ENCODE data around the gene DGLUCY.
"Not testable (repeated sequence)": the region's sequence is repeated elsewhere in the genome, so short reads cannot be mapped to it uniquely, and the experiment has no call there.

The DGLUCY gene

DNA sequence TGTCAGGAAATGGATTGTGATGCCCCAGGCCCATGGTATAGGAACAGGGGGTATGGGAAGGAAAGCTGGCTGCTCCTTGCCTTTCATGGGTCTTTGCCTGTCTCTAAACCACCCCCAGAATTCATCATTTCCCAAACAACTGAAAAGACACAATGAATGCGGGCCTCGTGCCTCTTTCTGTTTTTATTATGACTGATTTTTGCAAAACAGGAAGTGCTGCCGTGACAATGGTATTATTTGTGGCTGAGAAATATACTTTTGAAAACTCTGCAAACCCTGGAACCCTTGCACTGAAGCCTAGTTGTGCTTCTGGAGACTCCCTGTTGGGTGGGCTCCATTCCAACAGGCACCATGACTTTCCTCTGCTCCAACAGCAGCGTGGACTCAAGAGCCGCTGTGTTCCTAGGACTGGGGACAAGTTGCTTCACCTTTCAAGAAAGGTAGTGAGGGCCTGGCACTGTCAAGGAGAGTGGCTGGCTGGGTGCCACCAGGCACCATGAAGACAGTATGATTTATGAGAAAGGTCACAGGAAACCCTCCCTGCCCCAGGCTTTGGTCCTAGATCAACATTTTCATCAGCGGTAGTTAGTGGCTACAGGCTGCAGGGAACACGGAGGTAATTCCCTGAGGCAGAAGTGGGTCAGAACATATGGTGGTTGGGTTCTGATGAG is 4.8 kb upstream of the DGLUCY start:
- DNase-seq, result peak; percentile 64

DNA sequence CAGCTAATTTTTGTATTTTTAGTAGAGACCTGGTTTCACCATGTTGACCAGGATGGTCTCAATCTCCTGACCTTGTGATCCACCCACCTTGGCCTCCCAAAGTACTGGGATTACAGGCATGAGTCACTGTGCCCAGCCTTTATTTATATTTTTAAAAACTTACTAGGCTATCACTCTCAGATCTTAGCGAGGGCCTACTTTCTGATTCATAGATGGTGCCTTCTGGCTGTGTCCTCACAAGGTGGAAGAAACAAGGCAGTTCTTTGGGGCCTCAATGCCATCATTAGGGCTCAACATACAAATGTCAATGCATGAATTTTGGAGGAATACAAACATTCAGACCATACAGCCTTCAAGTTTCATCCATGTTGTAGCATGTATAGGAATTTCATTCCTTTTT is 2.4 kb upstream of the DGLUCY start:
- DNase-seq, result no peak

DNA sequence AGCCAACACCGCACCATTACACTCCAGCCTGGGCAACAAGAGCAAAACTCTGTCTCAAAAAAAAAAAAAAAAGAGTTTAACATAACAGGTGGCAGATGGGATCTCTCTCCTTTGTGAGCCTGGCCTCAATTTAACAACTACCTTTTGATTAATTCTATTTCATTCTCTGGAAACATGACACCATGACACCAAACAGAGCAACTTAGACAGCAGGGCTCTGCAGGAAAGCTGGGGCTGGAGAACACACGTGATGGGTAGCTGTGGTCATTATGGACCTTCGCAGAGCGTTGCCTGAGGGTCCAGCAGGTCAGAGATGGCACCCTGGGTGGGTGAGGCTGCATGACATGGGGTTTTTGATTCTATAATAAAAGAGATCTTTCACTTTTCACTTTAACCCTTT is 1.7 kb upstream of the DGLUCY start:
- DNase-seq, result no peak

DNA sequence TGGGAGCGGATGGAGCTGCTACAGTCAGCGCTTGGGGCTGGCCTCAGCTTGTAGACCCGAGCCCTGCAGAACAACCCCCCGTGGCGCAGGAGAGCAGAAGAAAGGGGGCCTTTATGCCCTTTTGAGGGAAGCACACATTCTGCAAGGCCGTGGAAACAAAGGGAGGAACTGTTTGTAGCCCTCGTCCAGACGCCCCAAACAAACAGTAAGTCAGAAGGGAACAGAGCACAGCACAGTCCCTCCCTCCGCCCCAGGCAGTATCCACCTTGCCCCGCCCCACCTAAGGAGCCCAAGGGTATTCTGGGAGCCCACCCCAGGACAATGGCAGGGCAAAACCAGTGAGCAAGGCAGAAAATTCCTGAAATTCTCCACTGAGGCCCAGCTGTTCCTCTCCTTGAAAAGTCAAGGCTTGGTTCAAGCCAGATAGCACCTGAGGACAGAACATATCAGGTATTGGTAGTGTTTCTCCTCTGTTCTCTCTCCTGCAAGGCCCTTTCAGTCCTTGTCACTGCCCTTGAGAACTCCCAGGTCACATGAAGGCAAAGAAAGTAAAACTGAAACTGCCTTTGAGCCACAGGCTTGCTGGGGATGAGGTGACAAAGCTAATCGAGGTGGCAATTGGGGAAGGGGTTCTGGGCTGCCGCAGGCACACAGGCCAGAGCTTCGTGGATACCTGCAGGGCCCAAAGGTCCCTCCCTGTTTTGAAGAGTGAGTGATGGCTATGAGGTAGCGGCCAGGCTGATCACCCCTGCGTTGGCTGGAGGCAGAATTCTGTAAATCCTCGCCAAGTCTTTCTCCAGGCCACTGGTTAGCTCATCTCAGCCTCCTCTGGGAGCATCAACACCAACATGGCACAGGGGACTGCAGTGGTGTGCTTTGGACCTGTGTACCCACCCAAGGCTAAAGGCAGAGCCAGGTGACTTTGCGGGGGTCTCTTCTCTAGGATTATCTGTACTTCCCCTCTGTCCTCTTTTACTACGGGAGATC is 499 bp downstream of the DGLUCY start:
- DNase-seq, result peak; percentile 89

DNA sequence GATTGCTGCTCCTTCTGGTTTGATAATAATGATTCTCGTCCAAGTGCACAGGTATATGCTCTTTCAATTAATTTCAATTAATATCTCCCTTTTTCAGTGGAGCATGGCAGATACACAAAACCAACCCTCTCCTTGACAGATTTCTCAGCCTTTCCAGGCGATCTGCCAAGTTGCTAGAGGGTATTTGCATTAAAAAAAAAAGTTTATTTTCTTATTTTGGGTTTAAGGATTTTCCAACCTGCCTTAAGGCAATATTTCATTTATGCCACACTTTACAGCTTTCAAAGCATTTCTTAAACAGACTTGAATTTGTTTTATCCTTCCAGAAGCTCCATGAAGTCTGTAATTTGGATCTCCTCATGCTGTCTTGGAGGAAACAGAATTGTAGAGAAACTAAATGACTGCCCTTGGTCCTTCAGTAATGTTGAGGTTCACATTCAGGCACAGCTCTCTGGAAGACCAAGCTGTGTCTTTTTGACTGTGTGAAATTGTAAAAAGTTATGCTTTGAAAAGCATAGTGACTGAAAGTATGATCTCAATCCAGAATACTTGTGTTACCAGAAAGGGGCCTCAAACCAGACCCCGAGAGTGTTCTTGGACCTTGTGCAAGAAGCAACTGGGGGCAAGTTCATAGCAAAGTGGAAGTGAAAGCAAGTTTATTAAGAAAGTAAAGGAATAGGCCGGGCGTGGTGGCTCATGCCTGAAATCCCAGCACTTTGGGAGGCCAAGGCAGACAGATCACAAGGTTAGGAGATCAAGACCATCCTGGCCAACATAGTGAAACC is 2.3 kb downstream of the DGLUCY start:
- DNase-seq, result peak; percentile 27

DNA sequence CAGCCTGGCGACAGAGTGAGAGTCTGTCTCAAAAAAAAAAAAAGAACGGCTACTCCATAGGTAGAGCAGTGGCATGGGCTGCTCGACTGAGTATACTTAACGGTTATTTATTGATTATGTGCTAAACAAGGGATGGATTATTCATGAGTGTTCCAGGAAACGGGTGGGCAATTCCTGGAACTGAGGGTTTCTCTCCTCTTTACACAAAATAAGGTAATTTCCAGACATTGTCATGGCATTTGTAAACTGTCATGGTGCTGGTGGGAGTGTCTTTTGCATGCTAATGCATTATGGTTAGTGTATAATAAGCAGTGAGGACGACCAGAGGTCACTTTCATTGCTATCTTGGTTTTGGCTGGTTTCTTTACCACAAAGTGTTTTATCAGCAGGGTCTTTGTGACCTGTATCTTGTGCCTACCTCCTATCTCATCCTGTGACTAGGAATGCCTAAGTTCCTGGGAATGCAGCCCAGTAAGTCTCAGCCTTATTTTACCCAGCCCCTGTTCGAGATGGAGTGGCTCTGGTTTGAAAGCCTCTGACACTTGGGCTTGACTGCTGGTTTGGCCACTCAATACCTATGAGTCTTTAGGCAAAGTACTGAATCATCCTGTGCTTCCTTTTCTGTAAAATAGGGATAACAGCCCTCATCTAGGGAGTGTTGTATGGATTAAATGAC is 3.2 kb downstream of the DGLUCY start:
- peak; percentile 33 for DNase-seq

DNA sequence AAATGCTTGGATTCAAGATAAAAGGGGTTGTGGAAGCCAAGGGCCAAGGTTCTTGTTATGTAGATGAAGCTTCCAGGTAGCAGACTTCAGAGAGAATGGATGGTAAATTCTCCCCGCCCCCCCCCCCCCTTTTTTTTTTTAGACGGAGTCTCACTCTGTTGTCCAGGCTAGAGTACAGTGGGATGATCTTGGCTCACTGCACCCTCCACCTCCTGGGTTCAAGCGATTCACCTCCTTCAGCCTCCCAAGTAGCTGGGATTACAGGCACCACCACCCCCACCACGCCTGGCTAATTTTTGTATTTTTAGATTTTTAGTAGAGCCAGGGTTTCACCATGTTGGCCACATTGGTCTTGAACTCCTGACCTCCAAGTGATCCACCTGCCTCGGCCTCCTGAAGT is 4.1 kb downstream of the DGLUCY start:
- DNase-seq, result no peak

DNA sequence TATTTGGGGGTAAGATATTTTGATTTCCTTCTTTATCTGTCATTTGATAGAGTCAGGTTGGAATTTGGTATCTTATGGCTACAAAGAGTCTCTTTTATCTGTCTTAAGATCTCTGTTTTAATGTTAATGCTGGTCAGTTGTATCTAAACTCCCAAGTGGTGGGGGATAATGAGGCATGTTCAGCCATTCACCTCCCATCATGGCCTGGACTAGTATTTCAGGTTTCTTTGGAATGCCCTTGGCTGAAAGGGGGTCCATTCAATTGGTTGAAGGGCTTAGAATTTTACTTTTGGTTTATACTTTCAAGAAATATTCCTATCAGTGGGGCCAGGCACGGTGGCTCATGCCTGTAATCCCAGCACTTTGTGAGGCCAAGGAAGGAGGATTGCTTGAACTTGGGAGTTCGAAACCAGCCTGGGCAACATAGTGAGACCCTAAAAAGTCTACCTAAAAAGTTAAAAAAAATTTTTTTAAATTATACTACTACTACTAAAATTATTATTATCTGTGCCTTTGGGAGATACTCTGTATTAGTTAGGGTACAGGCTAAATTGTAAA is 4.7 kb downstream of the DGLUCY start:
- no peak for DNase-seq

DNA sequence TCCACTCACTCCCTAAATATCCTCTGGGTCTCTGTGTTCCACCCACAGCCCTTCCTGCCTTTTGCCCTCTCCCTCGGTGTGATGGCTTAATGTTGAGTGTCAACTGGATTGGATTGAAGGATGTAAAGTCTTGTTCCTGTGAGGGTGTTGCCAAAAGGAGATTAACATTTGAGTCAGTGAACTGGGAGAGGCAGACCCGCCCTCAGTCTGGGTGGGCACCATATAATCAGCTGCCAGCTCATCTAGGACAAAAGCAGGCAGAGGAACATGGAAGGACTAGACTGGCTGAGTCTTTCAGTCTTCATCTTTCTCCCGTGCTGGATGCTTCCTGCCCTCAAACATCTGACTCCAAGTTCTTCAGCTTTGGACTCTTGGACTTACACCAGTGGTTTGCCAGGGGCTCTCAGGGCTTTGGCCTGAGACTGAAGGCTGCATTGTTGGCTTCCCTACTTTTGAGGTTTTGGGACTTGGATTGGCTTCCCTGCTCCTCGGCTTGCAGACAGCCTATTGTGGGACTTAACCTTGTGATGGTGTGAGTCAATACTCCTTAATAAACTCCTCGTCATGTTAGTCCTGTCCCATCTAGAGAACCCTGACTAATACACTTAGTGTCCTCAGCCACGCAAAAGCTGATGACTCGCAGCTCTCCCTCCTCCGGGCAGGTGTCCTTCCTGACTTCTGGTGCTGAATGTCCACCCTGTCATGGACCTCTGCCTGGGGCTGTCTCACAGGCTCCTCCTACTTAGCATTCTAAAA is 5.9 kb downstream of the DGLUCY start:
- DNase-seq, result peak; percentile 43

DNA sequence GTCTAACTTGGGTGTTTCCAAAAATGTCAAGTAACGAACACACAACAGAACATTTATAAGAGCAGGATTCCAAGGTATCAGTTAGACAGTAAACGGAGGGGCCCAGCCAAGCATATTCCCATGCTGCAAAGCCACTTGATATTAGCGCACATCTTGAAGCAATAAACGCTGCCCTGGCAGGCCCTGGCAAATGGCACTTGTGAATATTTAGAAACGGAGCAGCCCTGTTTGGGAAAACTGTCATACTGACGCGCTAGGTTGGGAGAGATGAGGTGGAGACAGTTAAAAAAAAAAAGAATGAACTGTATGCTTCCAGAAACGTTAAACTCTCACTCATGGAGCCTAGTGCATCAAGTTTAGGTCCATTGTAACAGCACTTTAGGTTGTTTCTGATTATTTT is 9.3 kb downstream of the DGLUCY start:
- no peak for DNase-seq

DNA sequence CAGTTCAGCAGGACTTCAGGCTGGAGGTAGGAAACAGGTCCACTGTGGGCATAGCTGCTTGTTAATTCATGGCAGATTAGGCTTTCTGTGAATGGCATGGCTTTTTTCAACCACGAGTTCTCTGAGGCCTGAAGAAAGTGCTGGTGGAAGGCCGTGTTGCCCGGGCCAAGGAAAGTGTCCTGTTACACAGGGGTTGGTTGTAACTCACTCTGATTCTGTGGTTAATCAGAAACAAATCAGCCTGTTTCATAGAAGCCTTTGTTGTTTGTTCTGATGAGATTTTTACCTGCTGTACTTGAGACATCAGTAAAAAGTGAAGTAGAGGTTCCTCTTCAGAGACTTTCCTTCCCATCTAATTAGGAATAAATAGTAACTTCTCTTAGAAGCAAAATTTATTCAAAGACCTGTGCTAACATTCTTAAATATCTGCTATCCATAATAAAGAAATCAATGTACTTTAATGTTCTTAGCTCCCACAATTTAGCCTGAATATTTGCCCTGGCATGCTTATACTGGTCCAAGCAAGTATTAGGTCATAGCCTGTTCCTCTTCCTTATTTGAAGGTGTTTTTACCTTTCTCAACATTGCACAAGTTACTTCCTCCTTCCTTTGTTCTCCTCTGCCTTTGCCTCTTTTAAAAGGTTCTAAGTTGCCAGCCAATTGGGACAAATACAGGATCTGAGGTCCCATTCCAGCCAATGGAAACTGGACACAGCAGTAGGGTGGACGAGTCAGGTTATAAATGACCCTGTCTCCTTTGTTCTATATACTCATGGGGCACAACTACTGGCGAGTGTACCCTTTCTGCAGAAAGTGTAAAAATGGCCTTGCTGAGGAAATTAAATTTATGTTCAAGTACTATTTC is 10.8 kb downstream of the DGLUCY start:
- not testable (repeated sequence) for DNase-seq

DNA sequence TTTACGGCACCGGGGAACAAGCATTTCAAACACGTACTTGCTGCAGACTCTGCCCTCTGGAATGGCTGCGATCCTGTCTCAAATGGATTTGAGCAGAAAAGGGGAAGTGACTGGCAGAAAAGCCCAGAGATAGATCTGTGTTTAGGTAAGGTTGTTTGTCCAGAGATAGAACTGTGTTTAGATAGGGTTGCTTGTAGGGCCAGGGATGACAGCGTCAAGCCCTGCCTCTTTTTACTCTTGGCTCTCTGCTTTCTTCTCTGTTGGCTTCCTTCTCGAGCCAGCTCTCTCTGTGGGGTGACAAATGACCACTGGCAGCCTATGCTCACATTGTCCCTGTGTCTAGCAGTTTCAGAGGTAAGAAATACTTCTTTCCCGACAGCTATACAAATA is 11.4 kb downstream of the DGLUCY start:
- DNase-seq, result peak; percentile 76

DNA sequence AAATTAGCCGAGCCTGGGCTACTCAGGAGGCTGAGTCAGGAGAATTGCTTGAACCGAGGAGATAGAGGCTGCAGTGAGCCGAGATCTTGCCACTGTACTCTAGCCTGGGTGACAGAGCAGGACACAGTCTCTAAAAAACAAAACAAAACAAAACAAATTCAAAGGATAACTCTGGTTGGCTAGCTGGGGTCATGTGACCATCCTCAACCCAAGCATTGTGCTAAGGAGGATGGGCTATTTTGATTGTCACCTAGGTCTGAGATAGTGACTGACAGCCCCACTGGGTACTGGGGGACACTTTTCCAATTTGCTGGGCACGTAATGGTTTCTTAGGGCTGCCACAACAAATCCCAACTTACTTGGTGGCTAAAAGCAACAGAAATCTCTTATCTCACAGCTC is 11.9 kb downstream of the DGLUCY start:
- no peak for DNase-seq

DNA sequence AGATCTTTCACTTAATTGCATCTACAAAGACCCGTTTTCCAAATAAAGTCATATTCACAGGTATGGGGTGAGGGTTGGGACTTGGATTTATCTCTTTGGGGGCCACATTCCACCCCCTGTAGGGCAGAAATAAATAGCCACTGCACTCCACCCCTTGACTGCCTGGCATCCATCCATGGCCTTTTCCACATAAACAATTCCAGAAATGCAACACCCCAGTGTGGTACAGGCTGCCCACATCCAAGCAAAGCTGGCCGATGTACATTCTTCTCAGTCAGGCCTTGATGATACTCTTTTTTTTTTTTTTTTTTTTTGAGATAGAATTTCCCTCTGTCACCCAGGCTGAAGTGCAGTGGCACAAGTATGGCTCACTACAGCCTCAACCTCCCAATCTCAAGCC is 12.9 kb downstream of the DGLUCY start:
- DNase-seq, result no peak

DNA sequence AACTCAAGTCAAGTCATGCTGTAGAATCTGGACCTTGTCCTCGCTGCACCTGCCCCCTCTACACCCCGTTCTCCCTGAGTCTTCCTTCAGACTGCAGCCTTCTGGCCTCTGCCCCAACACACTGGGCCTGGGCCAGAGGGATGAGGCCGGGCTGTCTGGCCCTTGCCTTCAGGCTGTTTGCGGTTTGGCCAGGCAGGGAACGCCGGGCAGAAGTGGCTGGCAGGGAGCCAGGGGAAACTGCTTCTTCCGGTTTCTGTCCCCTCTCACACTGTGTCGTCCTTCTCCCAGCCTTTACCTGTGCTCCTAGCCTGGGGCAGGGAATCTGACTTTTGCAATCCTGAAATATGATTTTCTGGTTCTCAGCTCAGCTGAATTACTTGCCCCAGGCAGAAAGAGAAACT is 13.5 kb downstream of the DGLUCY start:
- DNase-seq, result no peak

DNA sequence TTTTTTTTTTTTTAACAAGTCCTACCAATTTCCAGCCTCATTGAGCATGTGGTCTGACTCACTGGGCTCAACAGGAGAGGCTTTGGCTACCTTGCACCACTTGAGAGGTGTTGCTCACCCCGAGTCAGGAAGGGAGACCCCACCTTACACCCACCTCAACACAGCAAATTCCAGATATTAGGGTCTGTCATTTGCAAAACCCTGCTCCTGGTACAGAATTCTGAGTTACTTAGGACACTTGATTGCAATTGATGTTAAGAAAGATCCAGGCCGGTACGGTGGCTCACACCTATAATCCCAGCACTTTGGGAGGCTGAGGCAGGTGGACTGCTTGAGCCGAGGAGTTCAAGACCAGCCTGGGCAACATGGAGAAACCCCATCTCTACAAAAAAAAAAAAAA is 14.1 kb downstream of the DGLUCY start:
- DNase-seq, result no peak

DNA sequence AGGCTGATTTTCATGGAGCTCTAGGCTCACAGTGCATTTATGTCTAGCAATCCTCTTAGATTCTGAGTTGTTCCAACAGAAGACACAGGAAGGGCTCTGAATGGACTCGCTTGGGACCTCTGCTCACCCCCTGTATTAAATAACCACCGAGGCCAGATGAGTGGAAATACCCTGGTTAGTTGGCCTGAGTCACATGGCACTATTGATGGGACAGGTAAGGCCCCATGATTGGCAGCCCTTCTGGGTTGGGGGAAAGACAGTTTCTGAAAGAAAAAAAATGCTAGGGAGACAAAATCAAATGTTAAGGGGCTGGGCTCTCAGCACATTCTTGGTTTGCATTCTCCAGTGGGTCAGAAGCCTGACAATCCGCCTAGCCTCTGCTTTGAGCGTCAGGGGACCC is 14.8 kb downstream of the DGLUCY start:
- DNase-seq, result no peak

DNA sequence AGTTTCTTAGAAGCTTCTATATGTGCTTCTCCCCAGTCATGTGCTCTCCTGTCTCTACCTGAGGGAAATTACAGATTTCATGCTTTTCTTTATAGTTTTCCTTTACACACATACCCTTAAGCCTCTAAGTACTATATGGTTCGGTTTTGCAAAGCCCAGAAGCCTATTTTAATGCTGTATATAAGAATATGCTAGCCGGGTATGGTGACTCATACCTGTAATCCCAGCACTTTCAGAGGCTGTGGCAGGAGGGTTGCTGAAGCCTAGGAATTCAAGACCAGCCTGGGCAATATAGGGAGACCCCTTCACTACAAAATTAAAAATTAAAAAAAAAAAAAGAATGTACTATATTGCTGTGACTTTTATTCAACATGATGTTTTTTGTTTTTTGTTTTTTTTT is 15.4 kb downstream of the DGLUCY start:
- no peak for DNase-seq

DNA sequence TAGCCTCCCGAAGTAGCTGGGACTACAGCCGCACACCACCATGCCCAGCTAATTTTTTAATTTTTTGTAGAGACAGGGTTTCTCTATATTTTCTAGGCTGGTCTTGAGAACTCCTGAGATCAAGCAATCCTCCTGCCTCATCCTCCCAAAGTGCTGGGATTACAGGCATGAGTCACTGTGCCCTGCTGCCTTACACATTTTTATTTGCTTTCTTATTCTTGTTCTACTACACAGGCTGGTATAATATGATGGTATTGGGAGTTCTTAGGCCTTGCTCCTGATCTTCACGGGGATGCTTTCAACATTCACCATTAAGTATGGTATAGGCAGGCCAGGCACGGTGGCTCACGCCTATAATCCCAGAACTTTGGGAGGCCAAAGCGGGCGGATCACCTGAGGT is 21.2 kb downstream of the DGLUCY start:
- DNase-seq, result no peak

DNA sequence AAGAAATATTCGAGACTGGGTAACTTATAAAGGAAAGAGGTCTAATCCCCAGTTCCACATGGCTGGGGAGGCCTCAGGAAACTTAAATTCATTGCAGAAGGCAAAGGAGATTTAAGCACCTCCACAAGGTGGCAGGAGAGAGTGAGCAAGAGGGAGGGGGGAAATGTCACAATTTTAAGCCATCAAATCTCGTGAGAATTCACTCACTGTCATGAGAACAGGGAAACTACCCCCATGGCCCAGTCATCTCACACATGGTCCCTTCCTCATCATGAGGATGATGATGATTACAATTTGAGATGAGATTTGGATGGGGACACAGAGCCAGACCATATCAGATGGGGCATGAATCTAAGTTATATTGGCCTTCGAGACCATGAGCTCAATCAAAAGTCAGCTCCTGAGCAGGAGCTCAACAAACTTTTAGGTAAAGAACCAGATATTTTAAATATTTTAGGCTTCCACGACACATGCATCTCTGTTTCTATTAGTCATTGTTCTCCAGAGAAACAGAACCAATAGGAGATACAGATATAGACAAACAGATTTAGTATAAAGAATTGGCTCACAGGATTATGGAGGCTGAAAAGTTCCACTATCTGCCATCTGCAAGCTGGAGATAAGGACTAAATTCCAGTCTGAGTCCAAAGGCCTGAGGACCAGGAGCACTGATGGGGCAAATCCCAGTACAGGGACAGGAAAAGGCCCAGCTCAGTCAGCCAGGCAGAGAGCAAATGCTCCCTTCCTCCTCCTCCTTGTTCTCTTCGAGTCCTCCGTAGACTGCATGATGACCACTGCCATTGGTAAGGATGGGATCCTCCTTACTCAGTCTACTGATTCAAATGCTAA is 24.9 kb downstream of the DGLUCY start:
- DNase-seq, result peak; percentile 85
